Duodenal mucosa (tissue), 2 donors: Measurements from ENCODE around the gene GRIK4.

Experiments used
- H3K27ac ChIP-seq: one replicate; pipeline ENCODE4 v1.7.0; 2013; ENCODE audit warnings: low read depth, low read length
- H3K27me3 ChIP-seq, 2 donors: one replicate each; pipeline ENCODE4 v1.7.0; 2013; ENCODE audit warnings: low read length in 2 of 2, control low read depth in 1 of 2; ENCODE audit not compliant: insufficient read depth in 2 of 2, control insufficient read depth in 1 of 2
- H3K36me3 ChIP-seq, 2 donors: one replicate each; pipeline ENCODE4 v1.7.0; 2013; ENCODE audit warnings: low read length in 2 of 2, control low read depth in 1 of 2; ENCODE audit not compliant: insufficient read depth in 2 of 2, control insufficient read depth in 1 of 2
- H3K4me1 ChIP-seq, 2 donors: one replicate each; pipeline ENCODE4 v1.7.0; 2013; ENCODE audit warnings: low read length in 2 of 2, control low read depth in 1 of 2; ENCODE audit not compliant: insufficient read depth in 2 of 2, control insufficient read depth in 1 of 2
- H3K4me3 ChIP-seq, 2 donors: one replicate each; pipeline ENCODE4 v1.7.0; 2013; ENCODE audit warnings: low read length in 2 of 2, low read depth in 1 of 2
- H3K9ac ChIP-seq, 2 donors: one replicate each; pipeline ENCODE4 v1.7.0; 2013; ENCODE audit warnings: low read length in 2 of 2, low read depth in 1 of 2
- H3K9me3 ChIP-seq, 2 donors: one replicate each; pipeline ENCODE4 v1.7.0; 2013; ENCODE audit warnings: low read length in 2 of 2, control low read depth in 1 of 2; ENCODE audit not compliant: control insufficient read depth in 1 of 2

GRIK4 gene

DNA sequence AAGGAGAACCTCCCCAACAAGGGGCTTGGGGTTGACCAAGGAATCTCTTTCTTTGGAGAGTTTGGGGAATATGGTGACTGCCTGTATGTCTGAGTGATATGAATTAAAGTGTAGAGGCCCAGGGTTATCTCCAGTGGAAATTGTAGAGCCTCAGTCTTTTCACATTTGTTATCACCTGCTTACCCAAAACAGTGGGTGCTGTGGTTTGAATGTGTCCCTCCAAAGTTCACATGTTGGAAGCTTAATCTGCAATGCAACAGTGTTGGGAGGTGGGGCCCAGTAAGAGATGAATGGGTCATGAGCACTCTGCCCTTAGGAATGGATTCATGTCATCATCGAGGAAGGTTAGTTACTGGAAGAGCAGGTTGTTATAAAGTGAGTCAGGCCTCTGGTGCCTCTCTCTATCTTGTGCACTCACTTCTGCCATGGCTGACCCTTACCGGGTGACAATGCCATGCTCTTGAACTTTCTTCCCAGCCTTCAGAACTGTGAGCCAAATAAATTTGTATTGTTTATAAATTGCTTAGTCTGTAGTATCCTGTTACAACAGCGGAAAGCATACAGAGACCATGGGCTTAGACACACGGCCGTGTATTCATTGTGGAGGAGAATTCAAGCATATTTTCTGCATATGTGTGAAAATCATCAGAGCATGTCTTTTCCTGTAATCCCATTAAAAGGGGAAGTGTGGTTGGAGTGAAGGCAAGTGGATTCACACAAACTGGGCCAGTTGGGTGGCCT, 398.3 kb downstream of the GRIK4 start:
- Histone ChIP-seq H3K27ac (no peak overlapping the region), H3K27me3 (no peaks in the 10 kb centered on the region), H3K4me1 (peaks cover 10 to 20% of the 10 kb centered on the region in 2 donors), H3K9me3 (no peaks in the 10 kb centered on the region), H3K36me3 (no peaks in the 10 kb centered on the region), H3K9ac (no peak overlapping the region), H3K4me3 (no peak overlapping the region)

DNA sequence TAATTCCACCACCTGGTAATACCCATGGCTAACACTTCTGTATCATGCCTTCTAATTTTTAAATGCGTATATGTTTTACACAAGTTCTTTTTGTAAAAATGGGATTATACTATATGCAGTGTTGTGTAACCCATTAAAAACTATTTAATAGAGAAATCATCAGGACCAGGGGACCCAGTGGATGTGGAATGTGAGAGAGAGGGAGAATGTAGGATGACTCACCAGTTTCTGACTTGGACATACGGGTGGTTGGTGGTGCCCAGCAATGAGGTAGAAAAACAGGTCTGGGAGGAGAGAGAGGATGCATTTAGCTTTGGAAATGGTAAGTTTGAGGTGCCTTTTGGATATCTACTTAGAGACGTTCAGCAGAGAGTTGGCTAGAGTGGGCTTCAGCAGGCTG, 400.4 kb downstream of the GRIK4 start:
- Histone ChIP-seq H3K27me3 (no peaks in the 10 kb centered on the region), H3K4me1 (peaks cover 10 to 20% of the 10 kb centered on the region in 2 donors), H3K27ac (no peak overlapping the region), H3K9me3 (no peaks in the 10 kb centered on the region), H3K36me3 (no peaks in the 10 kb centered on the region), H3K9ac (no peak overlapping the region), H3K4me3 (no peak overlapping the region)

DNA sequence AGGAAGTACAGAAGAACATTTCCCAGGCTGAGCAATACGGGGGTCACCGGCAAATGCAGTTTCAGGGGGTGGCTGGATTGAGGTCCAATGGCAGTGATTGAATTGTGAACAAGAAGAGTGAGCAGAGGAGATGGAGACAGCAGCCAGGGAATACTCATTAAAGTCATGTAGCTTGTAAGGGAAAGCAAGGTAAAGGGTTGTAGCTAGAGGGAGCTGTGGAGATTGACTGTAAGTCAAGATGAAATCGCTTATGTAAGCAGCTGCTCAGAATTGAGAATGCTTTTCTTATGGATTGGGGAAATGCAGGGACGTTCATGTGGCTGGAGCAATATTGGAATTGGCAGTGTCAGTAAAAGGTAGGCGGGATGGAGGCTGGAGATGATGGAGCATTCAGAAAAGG, 401.0 kb downstream of the GRIK4 start:
- Histone ChIP-seq H3K27me3 (no peaks in the 10 kb centered on the region), H3K4me1 (peaks cover 10 to 20% of the 10 kb centered on the region in 2 donors), H3K9ac (no peak overlapping the region), H3K4me3 (no peak overlapping the region), H3K36me3 (no peaks in the 10 kb centered on the region), H3K27ac (no peak overlapping the region), H3K9me3 (no peaks in the 10 kb centered on the region)

DNA sequence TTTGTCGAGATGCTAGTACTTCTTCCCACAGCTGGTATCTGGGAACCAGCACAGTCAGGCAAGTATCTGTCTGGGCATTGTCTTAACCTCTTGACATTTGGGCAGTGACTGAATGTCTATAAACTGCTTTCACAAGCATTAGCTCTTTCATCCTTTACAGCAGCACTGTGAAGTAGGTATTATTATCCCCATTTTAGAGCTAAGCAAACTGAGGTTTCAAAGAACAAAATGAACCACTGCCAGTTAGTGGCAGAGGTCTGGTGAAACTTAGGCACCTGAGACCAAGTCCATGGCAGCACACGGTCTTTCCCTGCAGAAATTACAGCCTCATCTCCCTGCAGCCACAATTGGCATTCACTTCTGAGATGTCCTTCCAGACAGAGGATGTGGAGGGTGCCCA, 401.4 kb downstream of the GRIK4 start:
- no peaks in the 10 kb centered on the region for H3K36me3 ChIP-seq
- no peak overlapping the region for H3K4me3 ChIP-seq
- no peak overlapping the region for H3K9ac ChIP-seq
- H3K4me1 ChIP-seq, result peaks cover 10 to 20% of the 10 kb centered on the region in 2 donors
- no peak overlapping the region for H3K27ac ChIP-seq
- no peaks in the 10 kb centered on the region for H3K9me3 ChIP-seq
- no peaks in the 10 kb centered on the region for H3K27me3 ChIP-seq

DNA sequence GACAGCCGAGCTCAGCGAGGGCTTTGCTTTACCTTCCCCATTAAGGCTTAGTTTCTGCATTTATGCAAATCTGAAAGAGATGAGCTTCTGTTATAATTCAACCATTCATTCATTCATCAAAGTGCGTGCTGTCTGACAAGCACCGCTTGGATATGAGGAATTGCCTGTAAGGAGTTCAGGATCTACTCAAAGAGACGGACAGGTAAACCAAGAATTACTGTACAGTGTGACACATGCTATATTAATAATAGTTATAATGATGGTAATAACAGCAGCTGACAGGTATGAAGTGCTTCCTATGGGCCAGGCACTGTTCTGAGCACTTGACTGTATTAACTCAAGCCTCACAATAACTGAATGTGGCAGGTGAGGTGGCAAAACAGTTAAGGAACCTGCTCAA, 402.5 kb downstream of the GRIK4 start:
- Histone ChIP-seq H3K9ac (no peak overlapping the region), H3K36me3 (no peaks in the 10 kb centered on the region), H3K27ac (no peak overlapping the region), H3K27me3 (no peaks in the 10 kb centered on the region), H3K4me3 (no peak overlapping the region), H3K9me3 (no peaks in the 10 kb centered on the region), H3K4me1 (peaks cover 1 to 11% of the 10 kb centered on the region in 2 donors)

DNA sequence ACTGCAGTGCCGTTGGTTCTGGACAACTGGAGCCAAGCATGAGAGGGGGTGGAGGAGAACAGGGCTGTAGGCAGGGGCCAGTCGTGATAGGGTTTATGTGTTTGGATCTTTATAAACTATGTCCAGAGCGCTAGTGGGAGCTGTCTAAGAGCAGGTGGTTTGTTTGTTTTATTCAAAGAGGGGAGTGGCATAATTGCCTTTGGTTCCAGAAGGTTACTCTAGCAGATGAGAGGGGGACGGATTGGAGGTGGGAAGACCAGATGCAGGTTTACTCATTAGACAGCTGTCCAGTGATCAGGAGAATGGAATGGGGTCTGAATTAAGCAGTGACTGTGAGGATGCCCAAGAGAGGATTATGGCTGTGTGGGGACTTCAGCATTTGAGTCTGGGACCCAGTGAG, 403.1 kb downstream of the GRIK4 start:
- Histone ChIP-seq H3K9ac (no peak overlapping the region), H3K4me1 (peaks cover 0 to 8% of the 10 kb centered on the region in 2 donors), H3K36me3 (no peaks in the 10 kb centered on the region), H3K27ac (no peak overlapping the region), H3K27me3 (no peaks in the 10 kb centered on the region), H3K4me3 (no peak overlapping the region), H3K9me3 (no peaks in the 10 kb centered on the region)

DNA sequence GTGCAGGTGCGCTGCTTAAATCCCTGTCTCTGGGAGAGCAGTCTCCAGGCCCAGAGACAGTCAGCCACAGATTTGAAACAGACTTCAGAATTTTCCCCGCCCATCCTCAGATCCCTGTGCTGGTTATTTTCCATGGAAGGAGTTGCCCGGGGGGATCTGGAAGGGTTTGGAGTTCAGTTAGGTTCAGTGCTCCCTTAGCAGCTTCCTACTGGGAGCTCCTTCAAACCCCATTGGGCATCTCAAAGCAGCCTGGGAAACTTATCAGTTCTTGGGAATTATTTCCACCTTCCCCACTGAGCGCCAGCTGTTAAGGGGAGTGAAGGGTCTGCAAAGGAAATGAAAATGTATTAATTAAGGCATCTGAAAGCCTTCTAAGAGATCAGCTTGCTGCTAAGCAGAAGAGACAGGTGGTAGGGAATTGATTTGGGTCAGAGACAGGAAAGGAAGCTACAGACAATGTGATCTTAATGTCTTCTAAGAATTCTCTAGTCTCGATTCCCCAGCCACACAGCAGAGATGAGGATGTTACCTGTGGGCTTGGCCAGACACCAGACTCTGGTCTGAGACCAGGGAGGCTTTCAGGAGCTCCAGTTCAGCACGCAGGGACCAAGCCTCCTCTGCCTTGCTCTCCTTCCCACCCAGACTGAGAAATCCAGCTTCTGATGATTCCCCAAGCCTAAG, 406.2 kb downstream of the GRIK4 start:
- Histone ChIP-seq H3K4me1 (peaks cover 0 to 8% of the 10 kb centered on the region in 2 donors), H3K4me3 (no peak overlapping the region), H3K9ac (no peak overlapping the region), H3K9me3 (no peaks in the 10 kb centered on the region), H3K36me3 (no peaks in the 10 kb centered on the region), H3K27ac (no peak overlapping the region), H3K27me3 (no peaks in the 10 kb centered on the region)

DNA sequence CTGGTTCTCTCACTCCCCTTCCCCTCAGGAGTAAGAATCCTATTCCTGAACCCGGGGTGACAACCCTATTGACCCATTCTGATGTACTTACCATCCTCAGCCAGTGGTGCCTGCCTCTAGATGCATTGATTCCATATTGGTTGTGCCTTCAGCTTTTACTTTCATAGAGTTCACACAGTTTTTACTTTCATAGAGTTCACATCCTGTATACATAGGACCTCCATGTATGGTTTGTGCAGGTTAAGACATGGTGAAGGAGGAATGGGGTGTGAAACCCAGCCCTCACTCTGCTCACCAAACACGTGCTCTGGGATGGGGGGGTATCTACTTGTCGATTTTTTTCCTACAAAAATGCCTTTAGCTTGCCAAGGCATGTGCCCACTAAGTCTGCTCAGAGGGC, 406.7 kb downstream of the GRIK4 start:
- Histone ChIP-seq H3K4me1 (peaks cover 0 to 8% of the 10 kb centered on the region in 2 donors), H3K36me3 (no peaks in the 10 kb centered on the region), H3K27me3 (no peaks in the 10 kb centered on the region), H3K9me3 (no peaks in the 10 kb centered on the region), H3K4me3 (no peak overlapping the region), H3K27ac (no peak overlapping the region), H3K9ac (no peak overlapping the region)

DNA sequence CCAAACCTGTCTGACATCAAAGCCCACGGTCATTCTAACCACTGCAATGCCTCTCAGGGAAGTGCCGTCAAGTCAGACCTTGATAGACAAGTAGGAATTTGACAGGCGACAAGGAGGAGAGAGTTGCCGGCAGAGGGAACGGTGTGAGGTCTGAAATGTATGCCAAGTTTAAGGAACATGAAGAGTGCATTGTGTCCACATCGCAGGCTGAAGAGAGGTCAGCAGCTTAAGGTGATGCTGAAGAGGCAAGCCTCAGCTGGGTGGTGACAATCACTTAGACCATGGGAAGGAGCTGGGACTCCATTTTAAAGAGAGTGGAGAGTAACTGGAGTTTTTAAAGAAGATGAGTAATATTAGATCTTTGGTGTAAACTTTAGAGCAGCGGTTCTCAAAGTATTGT, 407.5 kb downstream of the GRIK4 start:
- H3K36me3 ChIP-seq, result no peaks in the 10 kb centered on the region
- H3K27me3 ChIP-seq, result no peaks in the 10 kb centered on the region
- H3K4me1 ChIP-seq, result peaks cover 0 to 8% of the 10 kb centered on the region in 2 donors
- no peak overlapping the region for H3K27ac ChIP-seq
- no peak overlapping the region for H3K4me3 ChIP-seq
- H3K9me3 ChIP-seq, result no peaks in the 10 kb centered on the region
- no peak overlapping the region for H3K9ac ChIP-seq

DNA sequence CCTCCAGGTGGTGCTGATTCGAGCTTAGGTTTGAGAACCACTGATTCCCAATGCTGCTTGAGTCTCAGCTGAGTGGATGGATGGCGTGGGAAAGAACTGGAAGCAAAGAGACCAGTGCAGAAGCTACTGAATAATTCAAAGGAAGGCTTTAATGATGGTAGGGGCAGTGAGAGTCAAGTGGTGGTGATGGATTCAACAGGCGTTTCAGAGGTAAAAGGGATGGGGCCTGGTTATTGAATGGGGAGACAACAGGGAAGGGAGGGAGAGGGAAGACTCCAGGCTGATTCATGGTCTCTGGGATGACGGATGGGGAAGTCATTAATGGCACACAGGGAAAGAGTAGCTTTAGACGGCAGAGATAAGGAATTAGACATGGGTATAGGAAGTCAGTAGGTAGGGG, 408.0 kb downstream of the GRIK4 start:
- Histone ChIP-seq H3K9ac (no peak overlapping the region), H3K4me1 (peaks cover 0 to 2% of the 10 kb centered on the region in 2 donors), H3K36me3 (no peaks in the 10 kb centered on the region), H3K27ac (no peak overlapping the region), H3K9me3 (no peaks in the 10 kb centered on the region), H3K27me3 (no peaks in the 10 kb centered on the region), H3K4me3 (no peak overlapping the region)
